ENCODE data around the gene ZNF254.

The ZNF254 gene

GRCh38 chr19:24060687-24061356 lies 26.2 kb upstream of the ZNF254 start:
- DNase-seq (ENCODE audit: low read depth), result no peak
- no peak for TF ChIP-seq CTCF (conservative IDR thresholded peaks at IDR 0.05; ENCODE audit: low read depth, low read length)
- no peak overlapping the region for H3K4me3 ChIP-seq (ENCODE audit: low read depth, low read length)

DNA sequence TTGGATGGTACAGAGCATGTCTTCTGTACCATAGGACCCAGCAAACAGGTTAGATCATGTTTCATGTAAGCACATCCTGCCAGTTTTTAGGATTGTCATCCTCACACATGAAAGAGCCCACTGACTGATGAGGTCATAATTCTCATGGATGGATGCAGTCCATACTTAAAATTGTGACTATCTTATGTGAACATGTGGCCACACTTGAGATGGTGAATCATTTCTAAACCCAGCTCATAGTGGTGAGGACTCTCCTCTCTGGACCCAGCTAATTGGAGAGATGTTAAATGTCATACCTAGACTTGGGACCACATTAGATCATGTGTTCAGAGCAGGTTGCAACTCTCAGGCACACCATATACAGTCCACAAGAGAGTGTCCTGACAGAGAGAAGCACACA lies 24.8 kb upstream of the ZNF254 start:
- TF ChIP-seq CTCF (conservative IDR thresholded peaks at IDR 0.05; ENCODE audit: low read depth, low read length), result no peak
- no peak for DNase-seq (ENCODE audit: low read depth)
- H3K4me3 ChIP-seq (ENCODE audit: low read depth, low read length), result no peak overlapping the region

DNA sequence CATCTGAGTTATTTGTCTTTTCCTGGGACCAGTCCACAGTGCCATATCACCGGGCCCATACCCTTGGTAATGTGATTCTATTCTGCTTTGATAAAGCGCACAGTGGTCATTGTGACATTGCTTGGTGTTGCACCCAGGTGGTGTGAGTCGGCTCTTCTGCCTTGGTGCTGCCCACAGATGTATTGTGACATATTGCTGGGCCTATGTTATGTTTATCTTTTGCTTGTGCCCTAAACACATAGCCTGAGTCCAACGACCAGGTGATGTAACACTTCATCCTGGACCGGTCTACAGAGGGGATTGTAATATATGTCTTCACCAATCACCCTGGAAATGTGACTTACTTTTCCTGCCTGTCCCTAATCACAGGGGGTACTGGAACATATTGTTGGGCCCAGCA lies 23.7 kb upstream of the ZNF254 start:
- TF ChIP-seq CTCF (conservative IDR thresholded peaks at IDR 0.05; ENCODE audit: low read depth, low read length), result no peak
- no peak for DNase-seq (ENCODE audit: low read depth)

GRCh38 chr19:24064175-24064574 lies 22.8 kb upstream of the ZNF254 start:
- H3K4me3 ChIP-seq (ENCODE audit: low read depth, low read length), result no peak overlapping the region
- TF ChIP-seq CTCF (conservative IDR thresholded peaks at IDR 0.05; ENCODE audit: low read depth, low read length), result no peak

More for the DNA sequence above, 23.7 kb upstream of the ZNF254 start:
- H3K4me3 ChIP-seq (ENCODE audit: low read depth, low read length), result no peak overlapping the region

DNA sequence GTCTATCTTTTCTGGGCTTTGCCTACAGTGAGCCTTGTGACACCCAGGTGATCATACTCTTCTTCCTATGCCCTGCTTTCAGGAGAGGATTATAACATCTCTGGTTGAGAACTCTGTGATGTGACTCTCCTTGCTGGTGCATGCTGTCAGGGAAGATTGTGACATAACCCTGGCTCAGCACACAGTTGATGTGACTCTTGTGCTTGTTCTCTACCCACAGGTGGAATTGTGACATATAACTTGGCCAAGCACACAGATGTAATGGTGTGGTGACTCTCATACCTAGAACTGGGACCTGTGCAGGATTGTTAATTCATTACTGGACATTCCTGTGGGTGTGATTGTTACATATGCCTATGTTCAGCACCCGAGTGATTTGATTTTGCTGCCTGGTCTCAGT lies 21.7 kb upstream of the ZNF254 start:
- no peak for DNase-seq (ENCODE audit: low read depth)
- no peak for TF ChIP-seq CTCF (conservative IDR thresholded peaks at IDR 0.05; ENCODE audit: low read depth, low read length)
- H3K4me3 ChIP-seq (ENCODE audit: low read depth, low read length), result no peak overlapping the region

More at GRCh38 chr19:24064175-24064574, 22.8 kb upstream of the ZNF254 start:
- DNase-seq (ENCODE audit: low read depth), result no peak

GRCh38 chr19:24065865-24066604 lies 21.0 kb upstream of the ZNF254 start:
- no peak for TF ChIP-seq CTCF (conservative IDR thresholded peaks at IDR 0.05; ENCODE audit: low read depth, low read length)
- H3K4me3 ChIP-seq (ENCODE audit: low read depth, low read length), result no peak overlapping the region
- no peak for DNase-seq (ENCODE audit: low read depth)

Data from choroid plexus epithelial cell (primary cell).